ENCODE results near the gene POU5F2. TPM values are rescaled to one million over a fixed set of nuclear protein-coding genes. Genes with fewer than 3 reads are reported as not detected.

The POU5F2 gene
- total and polyA plus RNA-seq, 2 of the 8 experiments (the other 6 are each of a cell fraction or from before 2014, with no cell fraction given): 0.06 to 0.08 TPM

DNA sequence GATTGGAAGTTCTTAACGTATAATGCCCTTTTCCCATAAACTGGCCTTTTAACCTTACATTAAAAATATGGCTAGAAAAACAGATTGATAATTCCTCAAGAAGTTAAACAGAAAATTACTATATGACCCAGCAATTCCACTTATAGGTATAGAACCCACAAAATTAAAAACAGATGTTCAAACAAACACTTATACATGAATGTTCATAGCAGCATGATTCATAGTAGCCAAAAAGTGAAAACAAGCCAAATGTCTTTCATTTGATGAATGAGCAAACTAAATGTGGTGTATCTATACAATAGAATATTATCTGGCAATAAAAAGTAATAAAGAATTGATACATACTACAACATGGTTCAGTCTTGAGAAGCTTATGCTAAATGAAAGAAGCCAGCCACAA lies 35.5 kb downstream of the POU5F2 start:
- H3K56ac ChIP-seq (replicated peaks; ENCODE audit: insufficient read length, low read depth, low read length): no peak overlapping the region
- H3K36me3 ChIP-seq (ENCODE audit: control insufficient read depth in 2 of 4, insufficient read depth in 4 of 4, low read length in 3 of 4): no peaks in the 10 kb centered on the region
- no peak overlapping the region for H2BK12ac ChIP-seq (ENCODE audit: low read depth, low read length)
- TF ChIP-seq BCL11A (IDR thresholded peaks at IDR 0.05; ENCODE audit: low read depth in 2 of 2, low read length in 2 of 2): no peak
- no peak for TF ChIP-seq SIN3A (conservative IDR thresholded peaks at IDR 0.05 in 1 of 2, IDR thresholded peaks at IDR 0.05 in 1 of 2; ENCODE audit: low read depth in 1 of 2, low read length in 2 of 2)
- no peak for TF ChIP-seq TAF7 (optimal IDR thresholded peaks at IDR 0.05; ENCODE audit: borderline replicate concordance, low read depth, low read length)
- TF ChIP-seq KDM5A (IDR thresholded peaks at IDR 0.05; ENCODE audit: low read length): no peak
- H3K18ac ChIP-seq (ENCODE audit: extremely low read depth, low read length): no peak overlapping the region
- H4K5ac ChIP-seq (ENCODE audit: insufficient read length, low read depth, low read length): no peak overlapping the region
- H3K23me2 ChIP-seq (ENCODE audit: low read depth, low read length): no peaks in the 10 kb centered on the region
- no peak overlapping the region for H4K8ac ChIP-seq (ENCODE audit: extremely low read depth, insufficient read depth, low read length)
- no peaks in the 10 kb centered on the region for H3K27me3 ChIP-seq (replicated peaks in 1 of 4; ENCODE audit: control insufficient read depth in 3 of 4, extremely low read depth in 1 of 4, insufficient read depth in 3 of 4, low read length in 3 of 4)
- H3K4me2 ChIP-seq (ENCODE audit: insufficient read depth in 1 of 2, low read depth in 2 of 2, low read length in 2 of 2): no peak overlapping the region
- no peaks in the 10 kb centered on the region for H3K4me1 ChIP-seq (replicated peaks in 1 of 4; ENCODE audit: control insufficient read depth in 3 of 4, insufficient read depth in 4 of 4, low read length in 3 of 4)
- H3K9me3 ChIP-seq (ENCODE audit: insufficient read depth in 2 of 2, low read depth in 1 of 2, low read length in 1 of 2): no peaks in the 10 kb centered on the region
- DNase-seq (ENCODE audit: low read depth in 1 of 2, low spot score in 2 of 2): no peak
- CTCF ChIA-PET (ENCODE audit: partially characterized antibody): interaction anchor here (0.6 to 1.2 kb wide), 3 partner anchors 7 to 96 kb away, joined by 3 to 4 read pairs (median 3); no protein-coding TSS in a partner anchor
- no peaks in the 10 kb centered on the region for H3K79me1 ChIP-seq (ENCODE audit: low read depth, low read length)
- no peak overlapping the region for H2AK5ac ChIP-seq (ENCODE audit: low read depth, low read length)
- no peak overlapping the region for H2BK120ac ChIP-seq (replicated peaks; ENCODE audit: low read depth, low read length)
- H2BK20ac ChIP-seq (ENCODE audit: low read length): no peak overlapping the region
- POLR2A ChIA-PET (ENCODE audit: partially characterized antibody): no interaction called here
- H2BK5ac ChIP-seq (ENCODE audit: low read depth, low read length): no peak overlapping the region
- H3K4me3 ChIP-seq (ENCODE audit: extremely low read depth in 1 of 4, insufficient read depth in 2 of 4, low read depth in 3 of 4, low read length in 4 of 4): no peak overlapping the region
- no peaks in the 10 kb centered on the region for H3K79me2 ChIP-seq (ENCODE audit: control insufficient read depth in 1 of 2, insufficient read depth in 2 of 2, low read length in 2 of 2)
- H2BK15ac ChIP-seq (ENCODE audit: low read length): no peak overlapping the region
- H3K23ac ChIP-seq (ENCODE audit: insufficient read length): no peak overlapping the region
- H4K91ac ChIP-seq (replicated peaks; ENCODE audit: insufficient read length, low read length): no peak overlapping the region
- no peak overlapping the region for H2AFZ ChIP-seq (ENCODE audit: low read length)
- no peak overlapping the region for H3K27ac ChIP-seq (ENCODE audit: low read depth, low read length)
- H3K4ac ChIP-seq (replicated peaks; ENCODE audit: insufficient read length, low read depth, low read length): no peak overlapping the region
- WGBS, 2 experiments (ENCODE audit: extremely low coverage in 1 of 2, insufficient coverage in 1 of 2, insufficient read length in 1 of 2, insufficient replicate concordance in 2 of 2, low coverage in 1 of 2, low lambda C conversion rate in 2 of 2, missing lambda C conversion rate in 1 of 2): 81% methylated on average over 1 of the region's 1 CpG; no CpG with 5 or more reads in 1 of the 2 experiments
- H4K20me1 ChIP-seq (replicated peaks in 1 of 2; ENCODE audit: control insufficient read depth in 1 of 2, insufficient read depth in 2 of 2, low read length in 2 of 2): no peaks in the 10 kb centered on the region
- H3K14ac ChIP-seq (ENCODE audit: insufficient read length): no peak overlapping the region
- no peak for FAIRE-seq
- no peak overlapping the region for H3K9ac ChIP-seq (replicated peaks in 1 of 4; ENCODE audit: extremely low read depth in 1 of 4, low read depth in 3 of 4, low read length in 3 of 4)
